Neural crest cell (in vitro differentiated cells): ENCODE measurements around the gene WNT2B. TPM values are rescaled to one million over a fixed set of nuclear protein-coding genes. Genes with fewer than 3 reads are reported as not detected.

Experiments
- DNase-seq: peaks from one replicate; pipeline ENCODE4 v3.0.0; 2021; ENCODE audit warnings: low read depth, mixed read lengths, low spot score
- H3K27ac Mint-ChIP-seq: one replicate; pipeline ENCODE4 v1.8.0; 2021; ENCODE audit warnings: mild to moderate bottlenecking, mixed read lengths; ENCODE audit not compliant: unreplicated experiment
- H3K27me3 Mint-ChIP-seq: 2 replicates; pipeline ENCODE4 v1.8.0; 2021; ENCODE audit warnings: low read depth, mild to moderate bottlenecking, mixed read lengths
- H3K36me3 Mint-ChIP-seq: 2 replicates; pipeline ENCODE4 v1.8.0; 2021; ENCODE audit warnings: low read depth, mild to moderate bottlenecking, mixed read lengths
- H3K4me1 Mint-ChIP-seq: 2 replicates; pipeline ENCODE4 v1.8.0; 2021; ENCODE audit warnings: mixed read lengths
- H3K4me3 Mint-ChIP-seq: one replicate; pipeline ENCODE4 v1.8.0; 2021; ENCODE audit warnings: mild to moderate bottlenecking, mixed read lengths
- H3K9me3 Mint-ChIP-seq: 2 replicates; pipeline ENCODE4 v1.8.0; 2021; ENCODE audit warnings: mixed read lengths
- CTCF ChIP-seq: fragments of 200-600 bp; sonication (generic); conservative IDR thresholded peaks from 2 replicates; pipeline ENCODE4 v1.5.0; 2021; ENCODE audit warnings: antibody characterized with exemption, mild to moderate bottlenecking
- total RNA-seq: library from RNA; stranded (reverse); gene quantifications from 2 replicates; pipeline ENCODE4 v1.2.1, GENCODE V29; 2021

WNT2B gene
- total RNA-seq, 1 donor from 2014 or later: 1.3 TPM

- Mint-ChIP-seq H3K27me3 (peaks cover 2% of the 10 kb centered on the region), H3K36me3 (no peaks in the 10 kb centered on the region), H3K27ac (no peak overlapping the region), H3K4me3 (no peak overlapping the region), H3K4me1 (peaks cover 16% of the 10 kb centered on the region), H3K9me3 (no peaks in the 10 kb centered on the region)
- no peak for DNase-seq
- TF ChIP-seq CTCF: no peak
Measured at GRCh38 chr1:112518186-112518585, 9.4 kb downstream of the WNT2B start.

- Mint-ChIP-seq H3K36me3 (peaks cover 3% of the 10 kb centered on the region), H3K4me3 (no peak overlapping the region), H3K9me3 (no peaks in the 10 kb centered on the region), H3K4me1 (peaks cover 13% of the 10 kb centered on the region), H3K27ac (no peak overlapping the region), H3K27me3 (no peaks in the 10 kb centered on the region)
- no peak for TF ChIP-seq CTCF
- DNase-seq: no peak
Measured at GRCh38 chr1:112520166-112520565, 11.4 kb downstream of the WNT2B start.

- H3K4me1 Mint-ChIP-seq: peaks cover 5% of the 10 kb centered on the region
- peaks cover 9% of the 10 kb centered on the region for H3K36me3 Mint-ChIP-seq
- no peak for TF ChIP-seq CTCF
- no peak for DNase-seq
- H3K27me3 Mint-ChIP-seq: no peaks in the 10 kb centered on the region
- H3K4me3 Mint-ChIP-seq: no peak overlapping the region
- no peaks in the 10 kb centered on the region for H3K9me3 Mint-ChIP-seq
- no peak overlapping the region for H3K27ac Mint-ChIP-seq
Measured at GRCh38 chr1:112522621-112523020, 13.9 kb downstream of the WNT2B start.

GRCh38 chr1:112524251-112524650 lies 15.5 kb downstream of the WNT2B start:
- Mint-ChIP-seq H3K27me3 (no peaks in the 10 kb centered on the region), H3K9me3 (no peaks in the 10 kb centered on the region), H3K4me1 (peaks cover 10% of the 10 kb centered on the region), H3K27ac (no peak overlapping the region), H3K36me3 (peaks cover 9% of the 10 kb centered on the region), H3K4me3 (no peak overlapping the region)
- no peak for TF ChIP-seq CTCF
- DNase-seq: no peak

- H3K36me3 Mint-ChIP-seq: peaks cover 9% of the 10 kb centered on the region
Measured at GRCh38 chr1:112524986-112525385, 16.2 kb downstream of the WNT2B start.

More at GRCh38 chr1:112524986-112525385, 16.2 kb downstream of the WNT2B start:
- Mint-ChIP-seq H3K9me3 (no peaks in the 10 kb centered on the region), H3K27me3 (no peaks in the 10 kb centered on the region), H3K4me1 (peaks cover 10% of the 10 kb centered on the region), H3K4me3 (no peak overlapping the region), H3K27ac (no peak overlapping the region)
- DNase-seq: no peak
- TF ChIP-seq CTCF: no peak
